Astrocyte of the cerebellum (primary cell): ENCODE measurements around the gene C16orf90.
"Not testable (repeated sequence)": the region's sequence is repeated elsewhere in the genome, so short reads cannot be mapped to it uniquely, and the experiment has no call there.

Experiments
- DNase-seq: peaks from one replicate; pipeline ENCODE4 v3.0.0-alpha.2; 2011; ENCODE audit warnings: low read depth
- H3K4me3 ChIP-seq: 2 replicates; pipeline ENCODE4 v1.5.1; 2011; ENCODE audit warnings: mild to moderate bottlenecking, low read depth, low read length, moderate library complexity
- in situ Hi-C: cut with HindIII; loops from 2 replicates; pipeline ENCODE4 v1.10.0; 2017; ENCODE audit warnings: low sequenced_read_pairs
- TF ChIP-seq, protein P1 (sequence below): IDR thresholded peaks from 2 replicates; pipeline ENCODE4 v1.5.1; 2012; ENCODE audit warnings: low read length, low read depth, moderate library complexity, mild to moderate bottlenecking; ENCODE audit errors: missing control alignments

The C16orf90 gene

DNA sequence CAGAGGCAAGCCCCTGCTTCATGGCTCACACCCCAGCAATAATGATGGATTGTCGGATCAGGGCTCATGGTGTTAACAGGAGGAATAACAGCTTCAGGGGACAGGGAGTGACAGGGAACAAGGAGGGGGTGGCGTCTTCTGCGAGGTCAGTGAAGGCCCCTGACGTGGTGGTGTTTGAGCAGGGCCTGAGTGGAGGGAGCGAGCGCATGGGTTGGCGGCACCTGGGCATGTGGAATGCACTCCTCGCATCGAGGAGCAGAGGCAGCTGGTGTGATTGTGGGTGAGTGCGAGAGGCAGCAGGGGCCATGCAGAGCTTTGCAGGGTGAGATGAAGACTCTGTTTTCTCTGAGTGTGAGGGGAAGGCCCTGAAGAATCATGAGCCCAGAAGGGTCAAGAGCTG is 38.8 kb upstream of the C16orf90 start:
- TF ChIP-seq, protein P1, sequence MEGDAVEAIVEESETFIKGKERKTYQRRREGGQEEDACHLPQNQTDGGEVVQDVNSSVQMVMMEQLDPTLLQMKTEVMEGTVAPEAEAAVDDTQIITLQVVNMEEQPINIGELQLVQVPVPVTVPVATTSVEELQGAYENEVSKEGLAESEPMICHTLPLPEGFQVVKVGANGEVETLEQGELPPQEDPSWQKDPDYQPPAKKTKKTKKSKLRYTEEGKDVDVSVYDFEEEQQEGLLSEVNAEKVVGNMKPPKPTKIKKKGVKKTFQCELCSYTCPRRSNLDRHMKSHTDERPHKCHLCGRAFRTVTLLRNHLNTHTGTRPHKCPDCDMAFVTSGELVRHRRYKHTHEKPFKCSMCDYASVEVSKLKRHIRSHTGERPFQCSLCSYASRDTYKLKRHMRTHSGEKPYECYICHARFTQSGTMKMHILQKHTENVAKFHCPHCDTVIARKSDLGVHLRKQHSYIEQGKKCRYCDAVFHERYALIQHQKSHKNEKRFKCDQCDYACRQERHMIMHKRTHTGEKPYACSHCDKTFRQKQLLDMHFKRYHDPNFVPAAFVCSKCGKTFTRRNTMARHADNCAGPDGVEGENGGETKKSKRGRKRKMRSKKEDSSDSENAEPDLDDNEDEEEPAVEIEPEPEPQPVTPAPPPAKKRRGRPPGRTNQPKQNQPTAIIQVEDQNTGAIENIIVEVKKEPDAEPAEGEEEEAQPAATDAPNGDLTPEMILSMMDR, result no peak
- in situ Hi-C loops, result no loop called here
- no peak for DNase-seq
- no peak overlapping the region for H3K4me3 ChIP-seq

DNA sequence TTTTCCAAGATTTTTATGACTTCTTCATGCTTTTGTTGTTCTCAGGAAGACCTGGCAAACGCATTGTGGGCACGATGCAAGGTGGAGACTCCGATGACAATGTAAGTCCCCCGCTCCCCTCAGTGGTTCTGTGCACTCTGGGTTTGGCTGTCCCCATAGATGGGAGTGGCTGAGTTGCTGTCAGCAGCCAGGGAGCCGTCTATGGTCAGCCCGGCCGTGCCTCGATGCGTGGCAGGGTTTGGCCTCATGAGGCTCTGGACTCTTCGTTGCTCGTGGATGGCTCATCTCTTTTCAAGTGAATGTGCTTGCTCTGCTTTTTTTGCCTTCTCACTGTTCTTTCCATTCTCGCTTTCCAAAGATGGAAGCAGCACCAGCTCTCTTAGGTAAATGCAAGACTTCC is 37.5 kb upstream of the C16orf90 start:
- TF ChIP-seq, protein P1, result no peak
- DNase-seq, result no peak
- in situ Hi-C loops, result no loop called here

DNA sequence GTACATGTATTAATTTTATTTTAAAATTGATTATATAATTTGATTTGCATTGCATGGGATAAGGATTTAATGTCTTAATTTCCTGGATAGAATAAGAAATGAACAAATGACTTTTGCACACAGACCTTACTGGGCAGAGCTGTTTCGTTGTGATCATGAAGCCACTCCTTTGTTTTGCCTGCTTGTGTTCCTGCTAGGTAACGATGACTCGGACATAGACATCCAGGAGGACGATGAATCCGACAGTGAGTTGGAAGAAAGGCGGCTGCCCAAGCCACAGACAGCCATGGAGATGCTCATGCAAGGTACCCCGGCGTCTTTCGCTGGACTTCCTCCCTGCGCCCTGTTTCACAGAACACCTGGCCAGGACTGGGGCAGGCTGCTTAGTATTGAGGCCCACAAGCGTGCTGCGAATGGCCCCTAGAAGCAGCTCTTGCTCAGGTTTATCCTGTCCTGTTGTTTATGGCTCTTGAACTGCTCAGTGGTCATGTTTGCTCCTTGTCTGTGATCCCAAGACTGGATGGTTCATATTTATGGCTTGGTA is 35.2 kb upstream of the C16orf90 start:
- DNase-seq, result no peak
- TF ChIP-seq, protein P1, result no peak
- H3K4me3 ChIP-seq, result no peak overlapping the region
- in situ Hi-C loops, result no loop called here

More for the DNA sequence above, 37.5 kb upstream of the C16orf90 start:
- H3K4me3 ChIP-seq, result no peak overlapping the region

- DNase-seq, result no peak
- TF ChIP-seq, protein P1, result no peak
- no peak overlapping the region for H3K4me3 ChIP-seq
- in situ Hi-C loops, result no loop called here
Observed at GRCh38 chr16:3529175-3529574, 33.9 kb upstream of the C16orf90 start.

DNA sequence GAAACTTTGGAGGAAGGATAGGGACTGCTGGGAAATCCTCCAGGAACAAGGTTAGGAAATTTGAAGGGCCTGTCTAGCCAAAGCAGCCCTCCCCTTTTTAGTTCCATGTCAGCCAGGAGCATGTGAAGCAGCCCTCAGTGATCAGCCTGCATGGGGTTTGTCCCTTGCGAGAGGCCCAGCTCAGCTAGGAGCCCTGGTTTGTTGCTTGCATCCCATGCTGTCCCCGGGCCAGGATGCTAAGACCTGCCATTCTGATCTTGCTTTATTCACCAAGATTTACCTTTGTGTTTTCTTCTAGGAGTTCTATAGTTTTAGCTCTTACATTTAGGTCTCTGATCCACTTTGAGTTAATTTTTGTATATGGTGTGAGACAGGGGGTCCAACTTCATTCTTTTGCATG is 33.1 kb upstream of the C16orf90 start:
- DNase-seq, result no peak
- in situ Hi-C loops, result no loop called here
- no peak overlapping the region for H3K4me3 ChIP-seq
- TF ChIP-seq, protein P1, result no peak

DNA sequence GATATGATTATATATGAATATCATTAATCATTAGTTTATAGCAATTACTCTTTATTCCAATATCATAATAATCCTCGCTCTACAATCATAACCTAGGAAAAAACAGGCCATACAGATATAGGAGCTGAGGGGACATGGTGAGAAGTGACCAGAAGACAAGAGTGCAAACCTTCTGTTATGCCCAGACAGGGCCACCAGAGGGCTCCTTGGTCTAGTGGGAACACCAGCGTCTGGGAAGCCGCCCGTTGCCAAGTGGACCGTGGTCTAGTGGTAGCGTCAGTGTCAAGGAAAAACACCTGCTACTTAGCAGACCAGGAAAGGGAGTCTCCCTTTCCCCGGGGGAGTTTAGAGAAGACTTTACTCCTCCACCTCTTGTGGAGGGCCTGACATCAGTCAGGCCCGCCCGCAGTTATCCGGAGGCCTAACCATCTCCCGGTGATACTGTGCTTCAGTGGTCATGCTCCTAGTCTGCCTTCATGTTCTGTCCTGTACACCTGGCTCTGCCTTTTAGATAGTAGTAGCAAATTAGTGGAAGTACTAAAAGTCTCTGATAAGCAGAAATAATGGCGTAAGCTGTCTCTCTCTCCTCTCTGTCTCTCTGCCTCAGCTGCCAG is 32.0 kb upstream of the C16orf90 start:
- DNase-seq, result peak; percentile 42
- in situ Hi-C loops, H3K4me3 ChIP-seq: not testable (repeated sequence)
- TF ChIP-seq, protein P1, result peak; percentile 62
